BJ (cell line): ENCODE results near the gene AQP6. TPM values are rescaled to one million over a fixed set of nuclear protein-coding genes. Genes with fewer than 3 reads are reported as not detected.

ENCODE experiments used
- CTCF ChIA-PET: fragments of 350-600 bp; formaldehyde crosslinking; extraction: SDS; loops from one replicate; lab custom pipeline; 2021; ENCODE audit warnings: antibody characterized with exemption, inconsistent platforms; lab: Yijun Ruan, JAX
- POLR2A ChIA-PET: fragments of 300-600 bp; sonication (Branson Sonifier 250); formaldehyde crosslinking; extraction: SDS; loops from one replicate; lab custom pipeline; 2021; ENCODE audit warnings: antibody characterized with exemption; lab: Charles Lee
- DNase-seq: peaks from one replicate; pipeline ENCODE4 v3.0.0-alpha.2; 2011; ENCODE audit warnings: low read depth
- H3K27me3 ChIP-seq: 2 replicates; pipeline ENCODE4 v1.6.0; 2011; ENCODE audit warnings: low read length; ENCODE audit not compliant: control insufficient read depth, insufficient read depth
- H3K36me3 ChIP-seq: 2 replicates; pipeline ENCODE4 v1.5.1; 2011; ENCODE audit warnings: low read length; ENCODE audit not compliant: control insufficient read depth, insufficient read depth
- H3K4me3 ChIP-seq: 2 replicates; pipeline ENCODE4 v1.5.1; 2011; ENCODE audit warnings: low read depth, mild to moderate bottlenecking, control low read depth, low read length
- CTCF ChIP-seq: IDR thresholded peaks from 2 replicates; pipeline ENCODE4 v1.5.1; 2011; ENCODE audit warnings: low read depth, mild to moderate bottlenecking, control low read depth, inconsistent platforms, low read length, moderate library complexity; ENCODE audit not compliant: insufficient read depth
- polyA plus RNA-seq: library from polyadenylated mRNA; depleted of rRNA; stranded (reverse); fragments of >200 nt; gene quantifications from 2 replicates; pipeline ENCODE4 v1.2.3, GENCODE V29; 2011

AQP6 gene
- polyA plus RNA-seq, 1 experiment: not detected

- Histone ChIP-seq H3K27me3 (0 out of 2 replicates have a peak, but pooled peaks cover 1% of the 10 kb centered on the region), H3K4me3 (no peak overlapping the region), H3K36me3 (no peaks in the 10 kb centered on the region)
- ChIA-PET CTCF (interaction anchor here (1.1 to 2.7 kb wide), 5 partner anchors 16 to 128 kb away, joined by 3 to 14 read pairs (median 5); no protein-coding TSS in a partner anchor), POLR2A (no interaction called here)
- no peak for DNase-seq
- TF ChIP-seq CTCF: no peak
Observed at GRCh38 chr12:49942512-49942893, 30.2 kb upstream of the AQP6 start.

GRCh38 chr12:49942921-49943624 is 29.7 kb upstream of the AQP6 start:
- Histone ChIP-seq H3K27me3 (peaks cover 4% of the 10 kb centered on the region; the same call in 1 of the 2 replicates), H3K36me3 (no peaks in the 10 kb centered on the region), H3K4me3 (no peak overlapping the region)
- ChIA-PET CTCF (interaction anchor here (0.7 to 2.7 kb wide), 10 partner anchors 12 to 127 kb away, joined by 3 to 14 read pairs (median 4); no protein-coding TSS in a partner anchor), POLR2A (no interaction called here)
- DNase-seq: no peak
- TF ChIP-seq CTCF: no peak

- CTCF ChIA-PET: interaction anchor here (0.7 to 2.7 kb wide), 8 partner anchors 12 to 127 kb away, joined by 3 to 14 read pairs (median 4); no protein-coding TSS in a partner anchor
- Histone ChIP-seq H3K36me3 (no peaks in the 10 kb centered on the region), H3K27me3 (peaks cover 5% of the 10 kb centered on the region; the same call in 1 of the 2 replicates), H3K4me3 (no peak overlapping the region)
- TF ChIP-seq CTCF: no peak
- POLR2A ChIA-PET: no interaction called here
- DNase-seq: no peak
Observed at GRCh38 chr12:49943625-49943960, 29.2 kb upstream of the AQP6 start.

- Histone ChIP-seq H3K4me3 (no peak overlapping the region), H3K27me3 (peaks cover 5% of the 10 kb centered on the region; the same call in 1 of the 2 replicates), H3K36me3 (no peaks in the 10 kb centered on the region)
- no peak for DNase-seq
- CTCF ChIA-PET: interaction anchor here (0.7 to 2.7 kb wide), 6 partner anchors 12 to 112 kb away, joined by 3 to 14 read pairs (median 3); no protein-coding TSS in a partner anchor
- POLR2A ChIA-PET: no interaction called here
- no peak for TF ChIP-seq CTCF
Observed at GRCh38 chr12:49944046-49944445, 28.7 kb upstream of the AQP6 start.

GRCh38 chr12:49944718-49945117 is 28.0 kb upstream of the AQP6 start:
- ChIA-PET CTCF (interaction anchor here (1.1 to 3.9 kb wide), 11 partner anchors 10 to 124 kb away, joined by 3 to 51 read pairs (median 25); no protein-coding TSS in a partner anchor), POLR2A (no interaction called here)
- Histone ChIP-seq H3K27me3 (peaks cover 5% of the 10 kb centered on the region; the same call in 1 of the 2 replicates), H3K4me3 (no peak overlapping the region), H3K36me3 (no peaks in the 10 kb centered on the region)
- DNase-seq: no peak
- TF ChIP-seq CTCF: no peak
